NCI-H1048 (cell line): ENCODE results near the gene TMEM164.

Experiments
- DNase-seq: peaks from one replicate; lab custom pipeline; 2025; lab: John Stamatoyannopoulos, UW

TMEM164 gene

DNA sequence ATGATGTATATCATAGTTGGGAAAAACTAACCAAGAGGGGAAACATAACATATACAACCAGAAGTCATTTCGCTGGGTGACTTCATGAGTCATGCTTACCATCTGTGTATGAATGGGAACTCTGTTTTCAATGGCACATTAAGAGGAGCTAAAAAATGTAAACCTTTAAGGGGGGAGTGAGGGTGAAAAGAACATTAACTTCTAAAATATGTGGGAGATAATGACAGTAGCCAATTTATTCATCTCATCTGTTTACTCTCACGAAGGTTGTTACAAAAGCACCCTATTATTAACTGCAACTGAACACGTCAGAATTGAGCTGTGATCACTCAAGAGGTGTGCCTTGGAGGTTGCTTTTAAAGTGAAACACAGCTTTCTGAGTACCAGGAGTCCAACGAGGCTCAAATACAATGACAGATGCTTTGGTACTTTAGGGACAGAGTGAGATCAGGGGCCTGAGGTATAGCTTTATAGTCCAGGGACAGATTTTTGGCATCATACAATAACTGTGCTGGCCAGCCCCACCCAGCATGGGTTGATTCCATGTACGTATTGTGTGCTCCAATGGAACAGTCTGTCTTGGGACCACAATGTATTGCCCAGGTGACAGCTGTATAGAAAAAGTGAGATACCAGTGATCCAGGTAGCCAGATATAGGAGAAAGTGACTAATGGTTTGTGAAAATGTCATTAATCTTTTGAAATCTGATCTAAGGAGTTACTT, 207.7 kb downstream of the TMEM164 start:
- DNase-seq = no peak

DNA sequence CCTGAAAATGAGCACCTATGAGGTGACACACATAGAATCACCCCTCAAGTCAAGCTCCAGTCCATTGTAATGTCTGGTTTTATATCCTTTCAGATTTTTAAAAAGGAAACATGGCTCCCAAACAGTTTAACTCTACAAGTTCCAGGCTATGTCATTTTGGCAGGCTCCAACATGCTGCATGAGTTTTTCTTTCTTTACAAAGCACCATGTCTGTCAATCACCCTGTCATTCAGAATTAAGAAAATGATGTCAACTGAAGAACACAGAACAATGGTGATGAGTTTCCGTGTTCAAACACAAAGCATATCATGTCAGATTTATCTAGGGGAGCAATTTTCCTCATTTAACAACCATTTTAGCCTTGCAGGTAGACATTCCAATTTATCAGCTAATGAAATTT, 208.4 kb downstream of the TMEM164 start:
- no peak for DNase-seq

DNA sequence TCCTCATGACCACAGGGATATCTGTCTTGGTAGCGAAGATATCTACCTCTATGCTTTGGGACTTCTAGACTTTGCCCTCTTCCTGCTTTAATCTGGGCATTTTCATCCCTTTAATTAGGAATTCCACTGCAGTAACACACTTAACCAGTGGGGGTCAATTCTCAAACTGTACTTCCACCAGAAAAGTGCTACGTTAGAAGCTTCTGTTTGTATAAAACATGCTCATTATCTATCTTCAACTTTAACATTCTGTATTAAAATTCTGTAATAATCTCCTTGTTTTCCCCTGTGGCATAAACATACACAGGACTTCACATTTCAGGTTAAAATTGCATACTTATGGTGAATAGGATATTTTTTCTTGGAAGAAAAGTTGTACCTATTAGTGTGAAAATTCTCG, 209.4 kb downstream of the TMEM164 start:
- no peak for DNase-seq

DNA sequence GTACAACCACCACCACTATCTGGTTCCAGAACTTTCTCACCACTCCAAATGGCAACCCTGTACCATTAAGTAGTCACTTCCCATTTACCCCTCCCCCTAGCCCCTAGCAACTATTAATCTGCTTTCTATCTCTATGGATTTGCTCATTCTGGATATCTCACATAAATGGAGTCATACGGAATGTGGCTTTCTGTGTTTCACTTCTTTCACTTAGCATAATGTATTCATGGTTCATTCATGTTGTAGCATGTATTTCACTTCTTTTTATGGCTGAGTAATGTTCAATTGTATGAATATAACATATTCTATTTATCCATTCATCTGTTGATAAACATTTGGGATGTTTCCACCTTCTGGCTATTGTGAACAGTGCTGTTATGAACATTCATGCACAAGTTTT, 210.3 kb downstream of the TMEM164 start:
- no peak for DNase-seq

DNA sequence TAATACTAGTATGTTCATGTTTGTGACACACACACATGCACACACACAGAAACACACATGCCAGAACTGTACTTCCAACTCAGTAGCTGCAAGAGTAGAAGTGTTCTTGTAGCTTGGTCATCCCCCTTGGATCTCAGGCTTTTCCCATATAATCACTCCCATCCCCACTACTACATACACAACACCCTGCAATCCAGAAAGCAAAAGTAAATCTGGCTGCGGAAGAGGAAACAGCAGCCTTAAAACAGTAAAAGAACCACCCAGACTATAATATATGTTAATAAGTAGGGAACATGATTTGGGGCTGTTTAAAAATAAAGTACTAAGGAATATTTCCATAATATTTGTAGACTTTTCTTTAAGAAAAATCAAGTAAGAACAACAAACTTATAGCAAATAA, 211.8 kb downstream of the TMEM164 start:
- no peak for DNase-seq

DNA sequence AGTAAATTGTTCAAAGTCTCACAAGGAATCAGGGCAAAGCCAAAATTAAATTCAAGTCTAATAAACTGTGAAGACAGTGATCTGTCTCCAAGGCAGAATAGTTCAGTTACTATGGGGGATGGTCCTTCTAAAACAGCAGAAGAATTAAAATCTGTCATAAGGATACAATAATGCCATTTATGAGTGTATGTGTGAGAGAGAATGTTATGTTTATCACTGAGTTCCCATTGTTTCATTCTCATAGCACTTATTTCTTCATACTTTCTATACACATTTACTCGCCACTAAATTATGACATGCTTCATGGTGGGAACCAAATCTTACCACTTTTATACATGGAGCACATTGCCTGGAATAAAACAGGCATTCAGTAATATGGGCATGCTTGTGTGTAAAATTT, 212.5 kb downstream of the TMEM164 start:
- no peak for DNase-seq

DNA sequence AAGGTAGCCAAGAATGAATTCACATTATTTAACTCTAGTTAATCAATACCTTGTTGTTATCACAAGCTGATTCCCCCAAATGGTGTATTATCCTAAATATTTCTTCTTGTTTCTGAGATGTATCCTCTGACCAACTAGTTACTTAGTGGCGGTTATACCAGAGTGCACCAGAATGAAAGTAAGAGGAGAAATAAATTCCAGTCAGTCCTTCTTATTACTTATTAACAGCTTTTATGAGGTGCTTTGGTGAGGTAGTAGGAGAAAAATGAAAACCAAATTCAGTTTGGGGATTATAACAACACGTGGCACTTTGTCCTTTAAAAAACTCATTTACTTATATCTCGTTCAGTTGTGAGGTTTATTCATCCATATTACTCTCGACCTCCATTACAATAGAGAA, 213.1 kb downstream of the TMEM164 start:
- no peak for DNase-seq

DNA sequence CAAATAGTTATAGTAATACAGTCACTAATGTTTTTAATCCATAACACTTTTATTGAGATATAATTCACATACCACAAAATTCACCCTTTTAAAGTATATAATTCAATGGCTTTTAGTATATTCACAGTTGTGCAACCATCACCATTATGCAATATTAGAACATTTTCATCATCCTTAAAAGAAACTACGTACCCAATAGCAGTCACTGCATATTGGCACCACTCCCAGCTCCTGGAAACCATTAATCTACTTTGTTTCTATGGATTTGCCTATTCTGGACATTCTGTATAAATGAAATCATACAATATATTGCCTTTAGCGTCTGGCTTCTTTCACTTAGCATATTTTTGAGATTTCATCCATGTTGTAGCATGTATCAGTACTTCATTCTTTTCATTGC, 215.7 kb downstream of the TMEM164 start:
- DNase-seq = no peak

DNA sequence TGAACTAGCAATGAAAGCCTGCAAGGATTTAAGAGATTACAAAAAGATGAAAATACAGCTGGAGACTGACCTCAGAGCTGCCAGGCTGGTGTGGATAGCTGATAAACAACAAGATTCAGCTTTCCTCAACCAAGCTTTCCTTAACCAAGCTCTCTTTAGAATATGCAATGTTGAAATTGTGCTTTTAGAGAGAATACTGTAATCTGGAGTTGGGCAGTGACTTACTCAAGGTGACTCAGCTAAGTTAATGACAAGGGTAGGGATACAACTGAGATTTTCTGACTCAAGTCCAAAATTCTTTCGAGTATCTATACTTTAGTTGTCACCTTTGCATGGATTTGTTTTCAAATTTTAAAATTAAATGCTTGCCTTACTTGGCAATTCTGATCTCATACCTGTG, 217.0 kb downstream of the TMEM164 start:
- no peak for DNase-seq

DNA sequence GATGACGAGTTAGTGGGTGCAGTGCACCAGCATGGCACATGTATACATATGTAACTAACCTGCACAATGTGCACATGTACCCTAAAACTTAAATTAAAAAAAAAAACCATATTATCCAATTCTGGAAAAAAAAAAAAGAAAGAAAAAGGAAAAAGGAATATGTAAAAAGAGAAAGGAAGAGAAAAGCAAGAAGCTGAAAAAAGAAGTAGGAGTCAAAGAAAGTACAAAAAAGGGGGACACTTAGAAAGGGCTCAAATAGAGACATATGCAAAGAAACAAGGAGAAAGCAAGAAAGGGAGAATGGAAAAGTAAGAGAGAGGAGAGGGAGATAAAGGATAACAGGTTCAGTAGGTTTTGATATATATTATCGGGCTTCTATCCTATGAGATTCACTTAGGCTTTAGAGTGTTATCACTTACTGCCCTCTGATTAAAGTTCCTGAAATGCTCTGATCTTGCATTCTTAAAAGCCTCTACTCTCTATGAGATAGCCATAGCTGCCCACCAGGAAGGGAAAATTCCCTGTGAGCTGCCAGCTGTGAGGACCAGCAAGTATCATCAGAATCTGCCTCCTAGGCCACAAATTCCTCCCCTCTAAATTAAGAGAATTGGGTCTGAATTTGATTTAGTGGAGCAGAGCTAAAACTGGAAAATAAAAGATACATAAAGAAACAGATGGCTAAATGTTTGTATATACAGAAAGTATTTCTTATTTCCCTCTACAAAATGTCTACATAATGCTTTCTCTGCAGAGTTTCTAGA, 219.8 kb downstream of the TMEM164 start:
- DNase-seq = no peak

DNA sequence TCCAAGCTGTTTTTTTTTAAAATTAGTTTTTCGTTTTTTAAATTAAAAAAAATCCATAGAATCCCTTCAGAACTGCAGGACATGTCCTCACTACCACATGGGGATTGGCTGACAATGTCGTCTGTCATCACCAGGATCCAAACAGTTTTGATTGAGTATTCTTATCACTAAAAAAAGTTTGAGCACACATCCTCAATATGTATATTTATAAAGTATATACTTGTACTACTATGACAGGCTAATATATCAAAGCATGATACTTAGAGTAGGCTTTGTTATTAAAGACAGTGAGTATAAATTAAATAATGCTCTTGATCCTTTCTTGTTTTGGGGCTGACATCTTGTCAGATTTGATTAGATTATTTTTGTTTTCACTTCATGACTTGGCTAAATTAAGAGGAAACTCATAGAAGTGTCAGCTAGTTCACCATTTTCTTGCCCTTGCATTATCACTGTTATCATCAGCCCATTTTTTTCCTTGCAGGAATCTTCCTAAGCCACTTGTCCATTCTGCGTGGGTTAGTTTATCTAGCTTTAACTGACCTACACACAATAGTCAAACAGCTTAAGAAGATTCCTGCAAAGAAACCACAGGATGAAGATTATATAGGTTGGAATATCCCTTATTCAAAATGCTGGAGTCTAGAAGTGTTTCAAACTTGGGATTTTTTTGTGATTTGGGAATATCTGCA, 222.2 kb downstream of the TMEM164 start:
- DNase-seq = no peak

DNA sequence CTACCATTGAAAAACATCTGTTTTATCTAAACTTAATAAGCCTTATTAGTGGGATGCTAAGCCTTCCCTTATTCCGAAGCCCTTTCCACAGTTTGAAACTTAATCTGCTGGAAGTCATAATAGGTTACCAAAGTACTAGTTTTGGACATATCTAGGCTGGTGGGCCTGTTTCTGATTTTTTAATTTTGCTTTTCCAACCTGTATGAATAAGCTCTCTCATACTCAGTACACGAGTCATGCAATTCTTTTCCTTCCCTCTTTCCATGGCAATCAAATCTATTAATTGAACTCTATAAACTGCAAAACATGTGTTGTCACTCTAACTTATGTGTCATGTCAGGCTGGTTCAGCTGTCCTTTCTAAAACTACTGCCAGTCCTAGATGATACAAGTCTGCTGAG, 224.0 kb downstream of the TMEM164 start:
- no peak for DNase-seq
